Ishikawa (cell line): ENCODE results near the gene CFAP57.

Experiments
- CEBPB ChIP-seq: IDR thresholded peaks from 2 replicates; pipeline ENCODE4 v1.6.1; 2012
- EP300 ChIP-seq: IDR thresholded peaks from 2 replicates; pipeline ENCODE4 v1.6.1; 2012; ENCODE audit warnings: borderline replicate concordance
- FOXM1 ChIP-seq: IDR thresholded peaks from 2 replicates; pipeline ENCODE4 v1.6.1; 2012; ENCODE audit warnings: low read depth, borderline replicate concordance
- MAX ChIP-seq: IDR thresholded peaks from 2 replicates; pipeline ENCODE4 v1.6.1; 2012
- RAD21 ChIP-seq: IDR thresholded peaks from 2 replicates; pipeline ENCODE4 v1.6.1; 2012; ENCODE audit warnings: low read depth
- REST ChIP-seq: IDR thresholded peaks from 2 replicates; pipeline ENCODE4 v1.6.1; 2012; ENCODE audit warnings: low read depth, mild to moderate bottlenecking
- TAF1 ChIP-seq: IDR thresholded peaks from 2 replicates; pipeline ENCODE4 v1.6.1; 2012; ENCODE audit warnings: low read depth, mild to moderate bottlenecking
- YY1 ChIP-seq: IDR thresholded peaks from 2 replicates; pipeline ENCODE4 v1.6.1; 2012; ENCODE audit warnings: low read depth

- TF ChIP-seq EP300 (no peak), YY1 (no peak), REST (no peak), FOXM1 (no peak), RAD21 (no peak), MAX (no peak), CEBPB (no peak), TAF1 (no peak)
Observed at GRCh38 chr1:43267818-43268425, 95.8 kb downstream of the CFAP57 start.
